ENCODE data around the gene COQ10A.

The COQ10A gene

DNA sequence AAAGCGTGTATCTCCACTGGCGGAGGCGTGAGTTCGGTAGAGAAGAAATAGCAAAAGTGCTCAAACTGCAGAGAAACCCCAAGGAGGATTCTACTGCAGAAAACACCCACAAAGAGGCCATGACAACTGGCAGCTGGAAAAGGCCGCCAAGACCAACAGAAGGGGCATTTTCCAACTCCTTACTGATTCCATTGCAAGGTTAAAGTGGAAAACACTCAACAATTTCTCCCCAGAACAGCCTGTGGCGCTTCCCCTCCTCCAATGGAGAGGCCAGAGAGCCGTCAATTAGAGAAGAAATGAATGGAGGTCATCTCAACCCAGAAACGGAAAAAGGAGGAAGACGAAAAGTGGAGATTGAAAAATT, 7.9 kb upstream of the COQ10A start:
- TF ChIP-seq EZH2phosphoT487 (conservative IDR thresholded peaks at IDR 0.05; ENCODE audit: low read length) = no peak
- TF ChIP-seq, protein P1, sequence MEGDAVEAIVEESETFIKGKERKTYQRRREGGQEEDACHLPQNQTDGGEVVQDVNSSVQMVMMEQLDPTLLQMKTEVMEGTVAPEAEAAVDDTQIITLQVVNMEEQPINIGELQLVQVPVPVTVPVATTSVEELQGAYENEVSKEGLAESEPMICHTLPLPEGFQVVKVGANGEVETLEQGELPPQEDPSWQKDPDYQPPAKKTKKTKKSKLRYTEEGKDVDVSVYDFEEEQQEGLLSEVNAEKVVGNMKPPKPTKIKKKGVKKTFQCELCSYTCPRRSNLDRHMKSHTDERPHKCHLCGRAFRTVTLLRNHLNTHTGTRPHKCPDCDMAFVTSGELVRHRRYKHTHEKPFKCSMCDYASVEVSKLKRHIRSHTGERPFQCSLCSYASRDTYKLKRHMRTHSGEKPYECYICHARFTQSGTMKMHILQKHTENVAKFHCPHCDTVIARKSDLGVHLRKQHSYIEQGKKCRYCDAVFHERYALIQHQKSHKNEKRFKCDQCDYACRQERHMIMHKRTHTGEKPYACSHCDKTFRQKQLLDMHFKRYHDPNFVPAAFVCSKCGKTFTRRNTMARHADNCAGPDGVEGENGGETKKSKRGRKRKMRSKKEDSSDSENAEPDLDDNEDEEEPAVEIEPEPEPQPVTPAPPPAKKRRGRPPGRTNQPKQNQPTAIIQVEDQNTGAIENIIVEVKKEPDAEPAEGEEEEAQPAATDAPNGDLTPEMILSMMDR (IDR thresholded peaks at IDR 0.05; ENCODE audit: insufficient read depth, low read length, poor library complexity, severe bottlenecking) = no peak
- H3F3A ChIP-seq (ENCODE audit: insufficient read depth) = peaks cover 3% of the 10 kb centered on the region; the same call in 1 of the 2 replicates
- no peaks in the 10 kb centered on the region for H4K20me1 ChIP-seq (ENCODE audit: low read depth, low read length)
- peak overlapping the region; percentile 66 for H3K4me3 ChIP-seq (ENCODE audit: insufficient read depth, low read length, poor library complexity, severe bottlenecking)
- peaks cover 10% of the 10 kb centered on the region; the same call in 1 of the 2 replicates for H3K79me2 ChIP-seq (ENCODE audit: insufficient read depth, low read length)
- peak overlapping the region; percentile 73 for H3K9ac ChIP-seq (ENCODE audit: low read length)
- H3K36me3 ChIP-seq (ENCODE audit: low read length) = no peaks in the 10 kb centered on the region
- no peak overlapping the region for H3K27ac ChIP-seq (ENCODE audit: low read depth, low read length)
- H3K4me2 ChIP-seq (ENCODE audit: low read depth, low read length, poor library complexity, severe bottlenecking) = peak overlapping the region; percentile 94
- peak overlapping the region; percentile 99 for H2AFZ ChIP-seq (ENCODE audit: low read depth, low read length, severe bottlenecking)
- H3K9me2 ChIP-seq (replicated peaks; ENCODE audit: insufficient read depth, low read length) = no peaks in the 10 kb centered on the region
- no peaks in the 10 kb centered on the region for H3K9me3 ChIP-seq (ENCODE audit: insufficient read depth, low read length)
- no peaks in the 10 kb centered on the region for H3K27me3 ChIP-seq (ENCODE audit: low read length)

DNA sequence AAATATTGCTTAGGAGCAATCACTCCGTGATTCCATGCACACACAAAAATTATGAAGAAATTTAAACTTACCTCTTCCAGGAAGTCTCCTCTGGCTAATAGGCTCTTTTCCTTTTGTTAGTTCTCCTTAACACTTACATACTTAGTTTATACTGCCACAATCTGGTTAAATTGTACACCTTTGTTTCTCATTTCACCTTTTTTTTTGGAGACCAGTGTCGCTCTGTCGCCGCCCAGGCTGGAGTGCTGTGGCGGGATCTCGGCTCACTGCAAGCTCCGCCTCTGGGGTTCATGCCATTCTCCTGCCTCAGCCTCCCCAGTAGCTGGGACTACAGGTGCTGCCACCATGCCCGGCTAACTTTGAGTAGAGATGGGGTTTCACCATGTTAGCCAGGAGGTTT, 6.4 kb upstream of the COQ10A start:
- peaks cover 3% of the 10 kb centered on the region; the same call in 1 of the 2 replicates for H3F3A ChIP-seq (ENCODE audit: insufficient read depth)
- H3K4me2 ChIP-seq (ENCODE audit: low read depth, low read length, poor library complexity, severe bottlenecking) = no peak overlapping the region
- peaks cover 10% of the 10 kb centered on the region; the same call in 1 of the 2 replicates for H3K79me2 ChIP-seq (ENCODE audit: insufficient read depth, low read length)
- H3K9ac ChIP-seq (ENCODE audit: low read length) = no peak overlapping the region
- TF ChIP-seq, protein P1 (IDR thresholded peaks at IDR 0.05; ENCODE audit: insufficient read depth, low read length, poor library complexity, severe bottlenecking) = no peak
- TF ChIP-seq EZH2phosphoT487 (conservative IDR thresholded peaks at IDR 0.05; ENCODE audit: low read length) = no peak
- no peak overlapping the region for H3K4me3 ChIP-seq (ENCODE audit: insufficient read depth, low read length, poor library complexity, severe bottlenecking)
- no peaks in the 10 kb centered on the region for H3K9me3 ChIP-seq (ENCODE audit: insufficient read depth, low read length)
- no peaks in the 10 kb centered on the region for H3K9me2 ChIP-seq (replicated peaks; ENCODE audit: insufficient read depth, low read length)
- H2AFZ ChIP-seq (ENCODE audit: low read depth, low read length, severe bottlenecking) = no peak overlapping the region
- no peaks in the 10 kb centered on the region for H3K27me3 ChIP-seq (ENCODE audit: low read length)
- H3K36me3 ChIP-seq (ENCODE audit: low read length) = no peaks in the 10 kb centered on the region
- no peak overlapping the region for H3K27ac ChIP-seq (ENCODE audit: low read depth, low read length)
- H4K20me1 ChIP-seq (ENCODE audit: low read depth, low read length) = no peaks in the 10 kb centered on the region

DNA sequence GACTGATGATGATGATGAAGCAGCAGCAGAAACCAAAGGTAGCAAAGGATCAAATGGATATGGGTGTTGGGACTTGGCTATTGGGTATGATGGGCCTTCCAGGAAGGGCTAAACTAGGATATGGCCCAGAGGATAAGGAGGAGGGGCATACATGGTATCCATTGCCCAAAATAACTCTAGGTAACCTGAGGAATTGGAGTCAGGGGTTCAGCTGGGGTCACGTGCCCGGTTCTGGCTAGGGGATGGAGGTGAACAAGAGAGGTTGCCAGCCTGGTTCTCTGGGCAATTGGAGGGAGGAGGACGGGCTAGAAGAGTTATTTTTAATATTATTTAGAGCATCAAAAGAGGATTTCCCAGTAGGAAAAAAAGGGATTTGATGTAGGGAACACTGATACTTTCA, 5.8 kb upstream of the COQ10A start:
- Histone ChIP-seq H3K9me2 (replicated peaks; ENCODE audit: insufficient read depth, low read length) (no peaks in the 10 kb centered on the region), H3F3A (ENCODE audit: insufficient read depth) (peaks cover 3% of the 10 kb centered on the region; the same call in 1 of the 2 replicates), H3K79me2 (ENCODE audit: insufficient read depth, low read length) (peaks cover 10% of the 10 kb centered on the region; the same call in 1 of the 2 replicates), H3K36me3 (ENCODE audit: low read length) (no peaks in the 10 kb centered on the region), H3K9me3 (ENCODE audit: insufficient read depth, low read length) (no peaks in the 10 kb centered on the region), H3K27ac (ENCODE audit: low read depth, low read length) (no peak overlapping the region), H3K9ac (ENCODE audit: low read length) (no peak overlapping the region), H4K20me1 (ENCODE audit: low read depth, low read length) (no peaks in the 10 kb centered on the region), H3K27me3 (ENCODE audit: low read length) (no peaks in the 10 kb centered on the region), H3K4me3 (ENCODE audit: insufficient read depth, low read length, poor library complexity, severe bottlenecking) (no peak overlapping the region), H2AFZ (ENCODE audit: low read depth, low read length, severe bottlenecking) (no peak overlapping the region), H3K4me2 (ENCODE audit: low read depth, low read length, poor library complexity, severe bottlenecking) (no peak overlapping the region)
- TF ChIP-seq, protein P1 (IDR thresholded peaks at IDR 0.05; ENCODE audit: insufficient read depth, low read length, poor library complexity, severe bottlenecking) = no peak
- TF ChIP-seq EZH2phosphoT487 (conservative IDR thresholded peaks at IDR 0.05; ENCODE audit: low read length) = no peak

Measured in SU-DHL-6 (cell line).